Measurements from ENCODE around the gene SIGLEC9.

SIGLEC9 gene

GRCh38 chr19:51089786-51090185 lies 34.9 kb upstream of the SIGLEC9 start:
- no peak for TF ChIP-seq CTCF (conservative IDR thresholded peaks at IDR 0.05; ENCODE audit: low read depth)
- DNase-seq (ENCODE audit: low spot score) = no peak
- ChIA-PET CTCF (interaction anchor here (0.6 kb wide), 1 partner anchor 22 kb away, joined by 3 read pairs; no protein-coding TSS in a partner anchor), POLR2A (ENCODE audit: low non-redundant PET) (no interaction called here)
- H3K27ac ChIP-seq = no peak overlapping the region

GRCh38 chr19:51090471-51090870 lies 34.2 kb upstream of the SIGLEC9 start:
- no peak overlapping the region for H3K27ac ChIP-seq
- no peak for DNase-seq (ENCODE audit: low spot score)
- ChIA-PET CTCF (interaction anchor here (0.6 kb wide), 1 partner anchor 22 kb away, joined by 3 read pairs; no protein-coding TSS in a partner anchor), POLR2A (ENCODE audit: low non-redundant PET) (no interaction called here)
- no peak for TF ChIP-seq CTCF (conservative IDR thresholded peaks at IDR 0.05; ENCODE audit: low read depth)

- ChIA-PET CTCF (no interaction called here), POLR2A (ENCODE audit: low non-redundant PET) (no interaction called here)
- no peak for DNase-seq (ENCODE audit: low spot score)
- no peak for TF ChIP-seq CTCF (conservative IDR thresholded peaks at IDR 0.05; ENCODE audit: low read depth)
- H3K27ac ChIP-seq = no peak overlapping the region
These were observed 33.6 kb upstream of the SIGLEC9 start for GRCh38 chr19:51091126-51091525.

GRCh38 chr19:51091895-51092873 lies 32.5 kb upstream of the SIGLEC9 start:
- TF ChIP-seq CTCF (conservative IDR thresholded peaks at IDR 0.05; ENCODE audit: low read depth) = no peak
- POLR2A ChIA-PET (ENCODE audit: low non-redundant PET) = interaction anchor here (0.7 kb wide), 1 partner anchor 71 kb away, joined by 9 read pairs; no protein-coding TSS in a partner anchor
- DNase-seq (ENCODE audit: low spot score) = no peak
- no peak overlapping the region for H3K27ac ChIP-seq
- CTCF ChIA-PET = interaction anchor here (0.6 to 0.7 kb wide), 5 partner anchors 71 to 612 kb away, joined by 3 read pairs; no protein-coding TSS in a partner anchor

- ChIA-PET POLR2A (ENCODE audit: low non-redundant PET) (no interaction called here), CTCF (interaction anchor here (0.8 to 4.5 kb wide), 2 partner anchors 17 to 74 kb away, joined by 3 to 64 read pairs; partner anchors contain the start of gene KLK10)
- DNase-seq (ENCODE audit: low spot score) = no peak
- no peak for TF ChIP-seq CTCF (conservative IDR thresholded peaks at IDR 0.05; ENCODE audit: low read depth)
- no peak overlapping the region for H3K27ac ChIP-seq
These were observed 31.6 kb upstream of the SIGLEC9 start for GRCh38 chr19:51093101-51093500.

- ChIA-PET CTCF (interaction anchor here (0.6 to 4.5 kb wide), 10 partner anchors 16 to 369 kb away, joined by 3 to 64 read pairs (median 4); partner anchors contain the start of gene KLK10), POLR2A (ENCODE audit: low non-redundant PET) (no interaction called here)
- no peak for TF ChIP-seq CTCF (conservative IDR thresholded peaks at IDR 0.05; ENCODE audit: low read depth)
- DNase-seq (ENCODE audit: low spot score) = no peak
- H3K27ac ChIP-seq = no peak overlapping the region
These were observed 31.0 kb upstream of the SIGLEC9 start for GRCh38 chr19:51093510-51094345.
